BJ (cell line): ENCODE measurements around the gene PELI2. TPM values are rescaled to one million over a fixed set of nuclear protein-coding genes. Genes with fewer than 3 reads are reported as not detected.

Experiments
- CTCF ChIA-PET: fragments of 350-600 bp; formaldehyde crosslinking; extraction: SDS; loops from one replicate; lab custom pipeline; 2021; ENCODE audit warnings: antibody characterized with exemption, inconsistent platforms; lab: Yijun Ruan, JAX
- POLR2A ChIA-PET: fragments of 300-600 bp; sonication (Branson Sonifier 250); formaldehyde crosslinking; extraction: SDS; loops from one replicate; lab custom pipeline; 2021; ENCODE audit warnings: antibody characterized with exemption; lab: Charles Lee
- DNase-seq: peaks from one replicate; pipeline ENCODE4 v3.0.0-alpha.2; 2011; ENCODE audit warnings: low read depth
- H3K27me3 ChIP-seq: 2 replicates; pipeline ENCODE4 v1.6.0; 2011; ENCODE audit warnings: low read length; ENCODE audit not compliant: control insufficient read depth, insufficient read depth
- H3K36me3 ChIP-seq: 2 replicates; pipeline ENCODE4 v1.5.1; 2011; ENCODE audit warnings: low read length; ENCODE audit not compliant: control insufficient read depth, insufficient read depth
- H3K4me3 ChIP-seq: 2 replicates; pipeline ENCODE4 v1.5.1; 2011; ENCODE audit warnings: low read depth, mild to moderate bottlenecking, control low read depth, low read length
- CTCF ChIP-seq: IDR thresholded peaks from 2 replicates; pipeline ENCODE4 v1.5.1; 2011; ENCODE audit warnings: low read depth, mild to moderate bottlenecking, control low read depth, inconsistent platforms, low read length, moderate library complexity; ENCODE audit not compliant: insufficient read depth
- polyA plus RNA-seq: library from polyadenylated mRNA; depleted of rRNA; stranded (reverse); fragments of >200 nt; gene quantifications from 2 replicates; pipeline ENCODE4 v1.2.3, GENCODE V29; 2011

Gene PELI2
- polyA plus RNA-seq, 1 experiment, result 10.5 TPM

DNA sequence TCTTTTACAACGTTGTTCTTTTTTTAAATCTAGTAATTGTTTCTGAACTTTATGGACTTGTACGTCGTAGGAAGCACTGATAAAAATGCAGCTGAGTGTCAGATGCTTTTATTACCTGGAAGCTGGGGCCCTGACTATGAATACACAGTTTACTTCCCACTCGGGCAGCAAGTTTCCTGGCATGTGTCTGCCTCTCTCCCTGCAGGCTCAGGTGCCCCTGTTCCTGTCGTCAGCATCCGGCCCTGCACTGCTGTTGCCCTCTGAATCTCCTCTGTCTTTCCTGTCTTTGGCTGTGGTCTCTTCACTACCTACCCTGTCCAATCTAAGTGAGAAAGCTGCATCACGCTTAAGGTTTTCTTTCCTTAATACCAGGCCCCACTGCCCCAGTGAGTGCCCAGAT is 75.8 kb downstream of the PELI2 start:
- H3K36me3 ChIP-seq, result no peaks in the 10 kb centered on the region
- TF ChIP-seq CTCF, result no peak
- H3K27me3 ChIP-seq, result no peaks in the 10 kb centered on the region
- DNase-seq, result no peak
- CTCF ChIA-PET, result no interaction called here
- POLR2A ChIA-PET, result no interaction called here
- H3K4me3 ChIP-seq, result no peak overlapping the region

- Histone ChIP-seq H3K27me3 (no peaks in the 10 kb centered on the region), H3K36me3 (no peaks in the 10 kb centered on the region), H3K4me3 (no peak overlapping the region)
- DNase-seq, result no peak
- ChIA-PET POLR2A (no interaction called here), CTCF (interaction anchor here (0.5 to 1.3 kb wide), 3 partner anchors 76 to 361 kb away, joined by 4 read pairs; partner anchors contain the start of gene PELI2)
- no peak for TF ChIP-seq CTCF
These were observed 77.0 kb downstream of the PELI2 start for GRCh38 chr14:56195223-56195622.

DNA sequence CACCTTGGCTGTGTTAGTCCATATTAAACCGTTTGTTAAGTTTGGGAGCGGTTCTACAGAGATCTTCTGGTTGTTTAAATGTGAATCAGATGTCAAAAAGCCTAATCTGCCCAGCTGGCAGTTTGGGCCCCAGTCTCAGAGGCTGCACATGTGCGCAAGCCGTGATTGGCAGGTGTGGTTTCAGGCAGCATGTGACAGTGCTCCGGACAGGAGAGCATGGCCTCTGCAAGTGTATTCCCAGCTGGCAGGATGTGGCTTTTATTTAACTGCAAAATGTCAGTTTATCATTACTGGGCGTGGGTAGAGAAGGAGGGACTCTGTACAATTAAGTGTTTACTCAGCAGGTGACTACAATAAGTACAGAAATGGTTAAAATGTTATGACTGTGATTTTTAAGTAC is 77.5 kb downstream of the PELI2 start:
- ChIA-PET POLR2A (no interaction called here), CTCF (interaction anchor here (0.8 to 1.3 kb wide), 2 partner anchors 77 to 144 kb away, joined by 4 read pairs; partner anchors contain the start of gene PELI2)
- H3K27me3 ChIP-seq, result no peaks in the 10 kb centered on the region
- no peak overlapping the region for H3K4me3 ChIP-seq
- H3K36me3 ChIP-seq, result no peaks in the 10 kb centered on the region
- no peak for TF ChIP-seq CTCF
- peak; percentile 44 for DNase-seq

DNA sequence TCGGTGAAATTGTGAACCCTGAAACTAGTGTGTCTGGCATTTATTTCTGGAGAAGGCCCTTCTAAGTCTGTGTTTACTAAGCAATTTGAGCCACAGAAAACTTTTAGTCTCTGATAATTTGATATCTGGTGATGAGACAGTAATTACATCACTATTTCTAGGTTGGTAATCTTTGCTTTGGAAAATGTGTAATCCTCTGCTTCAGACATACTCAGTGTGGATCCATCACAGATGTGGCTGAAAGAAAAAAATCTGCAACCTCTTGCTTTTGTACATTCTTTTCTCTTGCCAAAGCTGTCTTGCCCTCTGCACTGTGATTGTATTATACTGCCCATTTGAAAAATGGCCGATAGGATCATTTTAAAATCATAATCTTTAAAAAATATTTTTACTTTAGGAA is 78.1 kb downstream of the PELI2 start:
- no peak for DNase-seq
- ChIA-PET POLR2A (no interaction called here), CTCF (no interaction called here)
- TF ChIP-seq CTCF, result no peak
- H3K27me3 ChIP-seq, result no peaks in the 10 kb centered on the region
- no peak overlapping the region for H3K4me3 ChIP-seq
- H3K36me3 ChIP-seq, result no peaks in the 10 kb centered on the region

- ChIA-PET CTCF (no interaction called here), POLR2A (no interaction called here)
- Histone ChIP-seq H3K27me3 (no peaks in the 10 kb centered on the region), H3K4me3 (no peak overlapping the region), H3K36me3 (no peaks in the 10 kb centered on the region)
- DNase-seq, result no peak
- no peak for TF ChIP-seq CTCF
These were observed 78.9 kb downstream of the PELI2 start for GRCh38 chr14:56197150-56197549.
